ENCODE measurements around the gene MMD2.

MMD2 gene

GRCh38 chr7:4886671-4887070 is 72.3 kb downstream of the MMD2 start:
- ATAC-seq, result no peak

GRCh38 chr7:4885317-4885807 is 73.6 kb downstream of the MMD2 start:
- ATAC-seq, result no peak
- no peak for TF ChIP-seq ZNF565 (CRISPR knock-in tag; conservative IDR thresholded peaks at IDR 0.05; ENCODE audit: low read depth)
- TF ChIP-seq ZNF70 (CRISPR knock-in tag; IDR thresholded peaks at IDR 0.05), result no peak

More at GRCh38 chr7:4886671-4887070, 72.3 kb downstream of the MMD2 start:
- TF ChIP-seq PATZ1 (CRISPR knock-in tag; IDR thresholded peaks at IDR 0.05; ENCODE audit: borderline replicate concordance), result no peak
- no peak for TF ChIP-seq ZNF565 (CRISPR knock-in tag; conservative IDR thresholded peaks at IDR 0.05; ENCODE audit: low read depth)
- no peak for TF ChIP-seq ZFP30 (CRISPR knock-in tag; IDR thresholded peaks at IDR 0.05)
- TF ChIP-seq TCF4 (CRISPR knock-in tag; IDR thresholded peaks at IDR 0.05; ENCODE audit: borderline replicate concordance), result no peak
- TF ChIP-seq ISL1 (CRISPR knock-in tag; IDR thresholded peaks at IDR 0.05), result no peak
- TF ChIP-seq OSR1 (CRISPR knock-in tag; IDR thresholded peaks at IDR 0.05), result no peak
- no peak for TF ChIP-seq POU6F1 (CRISPR knock-in tag; IDR thresholded peaks at IDR 0.05; ENCODE audit: borderline replicate concordance, low read depth)
- no peak for TF ChIP-seq CSDC2 (CRISPR knock-in tag; IDR thresholded peaks at IDR 0.05)
- no peak for TF ChIP-seq TOX (CRISPR knock-in tag; IDR thresholded peaks at IDR 0.05; ENCODE audit: borderline replicate concordance)
- TF ChIP-seq CSRNP3 (CRISPR knock-in tag; IDR thresholded peaks at IDR 0.05), result no peak

GRCh38 chr7:4884164-4884563 is 74.8 kb downstream of the MMD2 start:
- ATAC-seq, result no peak
- TF ChIP-seq ESRRG (CRISPR knock-in tag; IDR thresholded peaks at IDR 0.05) (no peak), BACH2 (CRISPR knock-in tag; IDR thresholded peaks at IDR 0.05; ENCODE audit: borderline replicate concordance) (no peak), TCF4 (CRISPR knock-in tag; IDR thresholded peaks at IDR 0.05; ENCODE audit: borderline replicate concordance) (no peak), TOX (CRISPR knock-in tag; IDR thresholded peaks at IDR 0.05; ENCODE audit: borderline replicate concordance) (no peak), POU6F1 (CRISPR knock-in tag; IDR thresholded peaks at IDR 0.05; ENCODE audit: borderline replicate concordance, low read depth) (no peak), TSHZ2 (CRISPR knock-in tag; IDR thresholded peaks at IDR 0.05) (no peak), CSRNP3 (CRISPR knock-in tag; IDR thresholded peaks at IDR 0.05) (no peak), PATZ1 (CRISPR knock-in tag; IDR thresholded peaks at IDR 0.05; ENCODE audit: borderline replicate concordance) (no peak), GLIS3 (CRISPR knock-in tag; IDR thresholded peaks at IDR 0.05) (no peak), ISL1 (CRISPR knock-in tag; IDR thresholded peaks at IDR 0.05) (no peak), ZNF70 (CRISPR knock-in tag; IDR thresholded peaks at IDR 0.05) (no peak)

All from SK-N-SH treated with all-trans-retinoic acid at 6 μM for 48 hours (cell line).